NOMO-1 treated with DMSO at 0.1 percent for 48 hours (cell line): ENCODE data around the gene SPATA12.
A peak's percentile ranks its signal among the peaks of the same experiment; 100 is the strongest.

Experiments used
- DNase-seq: peaks from one replicate; lab custom pipeline; 2025; ENCODE audit not compliant: unreplicated experiment; lab: John Stamatoyannopoulos, UW

SPATA12 gene

DNA sequence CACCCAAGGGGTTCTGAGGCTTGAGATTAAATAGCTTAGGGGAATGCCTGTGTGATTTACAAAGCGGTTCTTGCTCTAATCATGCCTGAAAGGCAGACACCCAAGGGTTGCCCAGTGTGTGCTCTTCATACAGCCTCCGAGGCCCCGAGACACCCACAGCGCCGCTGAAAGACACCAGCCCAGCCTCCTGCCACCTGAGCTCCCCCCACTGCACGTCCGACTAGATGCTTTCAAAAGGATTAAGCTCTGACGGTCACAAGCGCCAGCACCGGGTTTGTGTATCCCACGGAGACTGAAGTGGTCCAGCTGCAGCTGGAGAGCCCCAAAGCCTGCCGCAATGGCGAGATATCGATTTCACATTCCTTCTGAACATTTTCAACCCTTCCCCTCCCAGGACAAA lies 50.3 kb downstream of the SPATA12 start:
- DNase-seq: no peak

- peak; percentile 38 for DNase-seq
Measured at GRCh38 chr3:57112206-57112605, 51.7 kb downstream of the SPATA12 start.

DNA sequence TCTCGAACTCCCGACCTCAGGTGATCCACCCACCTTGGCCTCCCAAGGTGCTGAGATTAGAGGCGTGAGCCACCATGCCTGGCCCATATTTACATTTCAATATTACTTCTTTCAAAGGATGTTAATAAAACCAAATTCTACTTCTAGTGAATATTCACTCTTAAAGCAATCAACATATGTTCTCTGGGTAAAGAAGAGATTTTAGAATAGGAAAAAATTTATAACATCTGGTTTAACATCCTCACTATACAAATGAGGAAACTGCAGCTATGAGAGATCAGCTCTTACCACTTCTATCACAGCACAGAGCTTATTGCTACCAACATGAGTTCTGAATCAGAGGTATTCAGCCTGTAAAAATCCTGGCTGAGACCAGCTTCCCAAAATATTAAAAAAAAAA lies 56.0 kb downstream of the SPATA12 start:
- DNase-seq: no peak

GRCh38 chr3:57118254-57118653 lies 57.8 kb downstream of the SPATA12 start:
- DNase-seq: no peak

DNA sequence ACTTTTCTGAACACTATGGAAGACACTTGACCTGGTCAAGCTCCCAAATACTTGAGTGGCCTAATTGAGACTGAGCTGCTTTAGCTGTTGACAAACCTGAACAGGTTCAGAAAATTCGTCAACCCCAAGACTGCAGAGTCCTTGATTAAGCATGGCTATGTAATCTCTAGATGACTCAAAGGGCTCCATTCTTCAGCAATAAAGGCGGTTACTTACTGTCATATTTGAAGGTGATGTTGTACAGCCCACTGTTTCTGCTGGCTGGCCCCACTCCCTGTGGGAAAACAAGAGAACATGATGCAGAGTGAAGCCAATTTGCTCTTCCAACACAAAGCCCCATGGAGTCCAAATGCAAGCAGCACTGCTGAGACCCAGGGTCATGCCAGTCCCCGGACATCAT lies 59.6 kb downstream of the SPATA12 start:
- no peak for DNase-seq

DNA sequence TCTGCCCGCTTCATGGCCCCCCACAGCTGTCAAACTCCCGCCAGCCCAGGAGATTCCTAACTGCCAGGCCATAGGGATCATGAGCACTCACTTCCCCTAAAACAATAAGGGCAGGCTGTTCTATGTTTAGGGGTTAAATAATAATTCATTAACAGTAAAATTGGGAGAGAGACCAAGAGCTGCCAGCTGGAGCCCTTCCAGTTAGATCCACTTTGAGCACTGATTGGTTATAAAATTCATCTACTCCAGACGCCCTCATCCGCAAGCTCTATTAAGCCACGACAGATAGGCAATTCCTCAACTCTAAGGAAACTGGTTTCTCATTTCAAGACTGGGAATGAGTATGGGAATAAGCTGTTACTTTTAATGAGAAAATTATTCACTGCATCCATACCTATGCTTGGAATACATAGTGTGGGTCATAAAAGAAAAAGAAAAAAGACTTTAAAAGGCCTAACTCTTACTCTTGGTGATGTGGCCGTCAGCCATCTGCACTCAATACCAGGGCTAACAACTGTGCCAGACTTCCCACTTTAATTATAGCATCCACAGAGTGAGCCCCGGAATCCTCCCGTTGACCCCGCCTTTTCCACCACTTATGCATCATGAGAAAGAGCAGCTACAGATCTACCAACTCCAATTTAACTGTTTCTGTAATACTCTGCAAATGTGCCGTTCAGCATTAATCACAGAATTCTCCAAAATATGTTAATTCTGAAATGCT lies 60.1 kb downstream of the SPATA12 start:
- DNase-seq: no peak
